Mesenchymal stem cell (in vitro differentiated cells and primary cell): ENCODE results near the gene PRRT1B.

ENCODE experiments used
- DNase-seq: peaks from one replicate; pipeline ENCODE4 v3.0.0-alpha.2; 2013
- H2AFZ ChIP-seq: one replicate; pipeline ENCODE4 v1.6.1; 2013; ENCODE audit warnings: low read depth, mild to moderate bottlenecking, control low read depth, inconsistent platforms, low read length, moderate library complexity
- H2AK5ac ChIP-seq: 2 replicates; pipeline ENCODE4 v1.6.1; 2013; ENCODE audit warnings: low read length, moderate library complexity, mild to moderate bottlenecking, inconsistent platforms; ENCODE audit not compliant: severe bottlenecking
- H2BK120ac ChIP-seq: one replicate; pipeline ENCODE4 v1.6.1; 2013; ENCODE audit warnings: low read depth, mild to moderate bottlenecking, inconsistent platforms, low read length, moderate library complexity
- H2BK12ac ChIP-seq, 2 experiments: one replicate each; pipeline ENCODE4 v1.6.1; 2013; ENCODE audit warnings: inconsistent platforms in 2 of 2, low read length in 2 of 2, mild to moderate bottlenecking in 2 of 2, moderate library complexity in 2 of 2, control low read depth in 1 of 2
- H2BK15ac ChIP-seq: one replicate; pipeline ENCODE4 v1.6.1; 2013; ENCODE audit warnings: mild to moderate bottlenecking, low read depth, inconsistent platforms; ENCODE audit not compliant: poor library complexity, severe bottlenecking
- H2BK5ac ChIP-seq: 2 replicates; pipeline ENCODE4 v1.6.1; 2013; ENCODE audit warnings: low read depth, mild to moderate bottlenecking, low read length, control low read depth, inconsistent platforms; ENCODE audit not compliant: poor library complexity, severe bottlenecking
- H3K14ac ChIP-seq, 2 experiments: one replicate each; pipeline ENCODE4 v1.6.1; 2013; ENCODE audit warnings: inconsistent platforms in 2 of 2, low read length in 2 of 2, control low read depth in 1 of 2, mild to moderate bottlenecking in 1 of 2, moderate library complexity in 1 of 2
- H3K18ac ChIP-seq, 2 experiments: one replicate each; pipeline ENCODE4 v1.6.1; 2013; ENCODE audit warnings: inconsistent platforms in 2 of 2, low read length in 2 of 2, control low read depth in 1 of 2, low read depth in 1 of 2, mild to moderate bottlenecking in 1 of 2
- H3K23ac ChIP-seq, 2 experiments: one replicate each; pipeline ENCODE4 v1.6.1; 2013; ENCODE audit warnings: inconsistent platforms in 2 of 2, low read length in 2 of 2, mild to moderate bottlenecking in 2 of 2, moderate library complexity in 2 of 2, control low read depth in 1 of 2
- H3K27ac ChIP-seq: 2 replicates; pipeline ENCODE4 v1.5.1; 2013; ENCODE audit warnings: mild to moderate bottlenecking, moderate library complexity, low read length, control low read depth, inconsistent platforms; ENCODE audit not compliant: poor library complexity, severe bottlenecking
- H3K27me3 ChIP-seq, 2 experiments: 2 replicates each; pipeline versions ENCODE4 v1.6.1 to v1.7.0; 2013; ENCODE audit warnings: low read length in 2 of 2, mild to moderate bottlenecking in 2 of 2, moderate library complexity in 2 of 2, control low read depth in 1 of 2, inconsistent platforms in 1 of 2; ENCODE audit not compliant: control insufficient read depth in 1 of 2, insufficient read depth in 1 of 2
- H3K36me3 ChIP-seq, 2 experiments: 2 replicates each; pipeline versions ENCODE4 v1.6.1 to v1.7.0; 2013; ENCODE audit warnings: low read length in 2 of 2, control low read depth in 1 of 2, inconsistent platforms in 1 of 2, low read depth in 1 of 2, mild to moderate bottlenecking in 1 of 2; ENCODE audit not compliant: insufficient read depth in 2 of 2, control insufficient read depth in 1 of 2
- H3K4ac ChIP-seq, 2 experiments: one replicate each; pipeline ENCODE4 v1.6.1; 2013; ENCODE audit warnings: inconsistent platforms in 2 of 2, low read length in 2 of 2, mild to moderate bottlenecking in 2 of 2, moderate library complexity in 2 of 2, control low read depth in 1 of 2, low read depth in 1 of 2
- H3K4me1 ChIP-seq: 2 replicates; pipeline ENCODE4 v1.6.1; 2013; ENCODE audit warnings: low read depth, low read length, control low read depth; ENCODE audit not compliant: control insufficient read depth, insufficient read depth
- H3K4me2 ChIP-seq: 2 replicates; pipeline ENCODE4 v1.6.1; 2013; ENCODE audit warnings: low read length, mild to moderate bottlenecking, inconsistent platforms; ENCODE audit not compliant: poor library complexity, severe bottlenecking
- H3K4me3 ChIP-seq, 2 experiments: 2 replicates each; pipeline versions ENCODE4 v1.5.1 to v1.7.0; 2013; ENCODE audit warnings: low read length in 2 of 2, mild to moderate bottlenecking in 2 of 2, control low read depth in 1 of 2, low read depth in 1 of 2; ENCODE audit not compliant: insufficient read depth in 1 of 2
- H3K79me1 ChIP-seq: replicated peaks from 2 replicates; pipeline ENCODE4 v1.6.1; 2013; ENCODE audit warnings: mild to moderate bottlenecking, control low read depth, low read length, inconsistent platforms; ENCODE audit not compliant: poor library complexity, severe bottlenecking
- H3K9ac ChIP-seq: 2 replicates; pipeline ENCODE4 v1.7.0; 2013; ENCODE audit warnings: mild to moderate bottlenecking, low read length, moderate library complexity
- H3K9me3 ChIP-seq: 2 replicates; pipeline ENCODE4 v1.7.0; 2013; ENCODE audit warnings: mild to moderate bottlenecking, low read length; ENCODE audit not compliant: control insufficient read depth
- H4K8ac ChIP-seq: one replicate; pipeline ENCODE4 v1.6.1; 2013; ENCODE audit warnings: inconsistent platforms, mild to moderate bottlenecking, low read length, moderate library complexity
- H4K91ac ChIP-seq: one replicate; pipeline ENCODE4 v1.6.1; 2013; ENCODE audit warnings: mild to moderate bottlenecking, low read length, inconsistent platforms
- WGBS: methylation state at CpG from one replicate; pipeline ENCODE4 v1.1.7; 2013; ENCODE audit warnings: mixed read lengths; 5-methylcytosine and 5-hydroxymethylcytosine counted together

Gene PRRT1B

DNA sequence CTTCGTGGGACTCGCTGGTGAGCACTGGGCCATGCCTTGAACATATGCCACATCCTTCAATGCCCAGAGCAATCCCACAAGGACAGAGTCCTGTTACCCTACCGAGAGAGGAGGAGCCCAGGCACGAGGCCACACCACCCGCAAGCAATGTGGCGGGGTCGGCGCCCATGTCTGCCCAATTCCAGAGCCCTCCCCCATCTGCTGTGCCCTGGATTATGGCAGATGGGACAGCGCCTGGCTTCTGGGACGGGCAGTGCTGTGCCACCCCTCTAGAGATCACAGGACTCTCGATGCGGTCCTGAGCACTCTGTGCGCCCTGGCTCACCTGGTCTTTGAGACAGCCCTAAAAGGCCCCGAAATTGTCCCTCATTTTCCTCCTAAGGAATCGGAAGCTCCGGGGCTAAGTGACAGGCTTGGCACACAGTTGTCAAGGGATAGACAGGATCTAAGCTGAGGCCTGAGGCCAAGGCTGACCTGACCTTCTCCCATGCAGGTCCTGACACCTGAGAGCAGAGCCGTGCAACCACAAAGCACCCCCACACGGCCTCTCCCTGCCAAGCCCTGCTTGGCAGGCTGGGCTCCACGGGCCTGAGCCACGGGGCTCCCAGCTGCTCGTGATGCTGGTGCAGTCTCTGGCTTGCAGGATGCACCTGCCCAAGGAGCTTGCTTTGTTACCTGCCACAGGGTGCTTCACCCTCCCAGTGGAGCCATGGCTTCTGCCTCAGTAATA lies 48.8 kb downstream of the PRRT1B start:
- H3K4me2 ChIP-seq: no peak overlapping the region
- no peak overlapping the region for H2BK15ac ChIP-seq
- no peak overlapping the region for H2BK12ac ChIP-seq
- H3K4me3 ChIP-seq: no peak overlapping the region
- no peak overlapping the region for H3K23ac ChIP-seq
- no peaks in the 10 kb centered on the region for H3K27me3 ChIP-seq
- H3K27ac ChIP-seq: no peak overlapping the region
- peaks cover 68 to 85% of the 10 kb centered on the region in 2 experiments for H3K36me3 ChIP-seq
- no peak overlapping the region for H2AK5ac ChIP-seq
- H3K9me3 ChIP-seq: no peaks in the 10 kb centered on the region
- no peak overlapping the region for H2AFZ ChIP-seq
- no peak overlapping the region for H3K14ac ChIP-seq
- no peak overlapping the region for H4K8ac ChIP-seq
- no peak overlapping the region for H3K9ac ChIP-seq
- no peaks in the 10 kb centered on the region for H3K79me1 ChIP-seq
- H2BK5ac ChIP-seq: no peak overlapping the region
- DNase-seq: no peak
- 96% methylated on average over 21 of the region's 21 CpGs for WGBS
- H3K4ac ChIP-seq: no peak overlapping the region
- H2BK120ac ChIP-seq: no peak overlapping the region
- no peak overlapping the region for H3K18ac ChIP-seq
- H3K4me1 ChIP-seq: peaks cover 22% of the 10 kb centered on the region
- no peak overlapping the region for H4K91ac ChIP-seq

DNA sequence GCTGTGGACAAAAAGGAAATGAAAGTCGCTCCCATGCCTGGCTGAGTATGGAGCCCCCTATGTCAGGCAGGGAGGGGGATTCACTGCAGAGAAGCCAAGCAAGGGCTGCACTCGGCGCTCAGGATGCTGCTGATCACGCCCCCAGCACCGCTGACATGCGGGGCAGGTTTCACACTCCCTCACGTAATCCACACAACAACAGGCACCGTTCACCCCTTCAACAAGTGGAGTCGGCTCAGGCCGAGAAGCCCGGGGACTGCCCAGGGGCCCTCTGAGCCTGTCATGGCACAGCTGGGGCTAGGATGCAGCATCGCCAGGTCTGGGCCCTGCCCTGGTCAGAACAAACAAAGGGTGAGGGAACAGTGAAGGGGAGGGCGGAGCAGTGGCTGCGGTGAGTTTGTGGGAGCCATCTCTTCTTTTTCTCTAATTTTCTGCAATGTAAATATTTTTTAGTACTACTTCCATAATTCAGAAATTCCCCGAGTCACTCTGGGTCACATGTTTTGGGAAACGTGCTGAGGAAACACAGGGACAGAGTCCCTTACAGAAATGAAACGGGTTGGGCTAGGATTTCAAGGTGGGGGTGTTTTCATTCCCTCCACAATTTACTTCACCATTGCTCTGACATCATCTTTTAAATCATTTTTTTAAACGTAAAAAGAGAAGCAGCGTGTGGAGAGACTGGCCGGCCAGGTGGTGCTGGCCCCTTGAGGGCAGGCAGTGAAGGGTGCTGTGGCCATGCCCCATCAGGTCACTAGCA lies 49.8 kb downstream of the PRRT1B start:
- Histone ChIP-seq H2AFZ (no peak overlapping the region), H3K79me1 (no peaks in the 10 kb centered on the region), H3K4ac (no peak overlapping the region), H3K27me3 (no peaks in the 10 kb centered on the region), H2AK5ac (no peak overlapping the region), H3K9me3 (no peaks in the 10 kb centered on the region), H4K8ac (no peak overlapping the region), H2BK5ac (no peak overlapping the region), H3K36me3 (peaks cover 58 to 81% of the 10 kb centered on the region in 2 experiments), H3K4me3 (no peak overlapping the region), H2BK120ac (no peak overlapping the region), H3K14ac (no peak overlapping the region), H2BK12ac (no peak overlapping the region), H3K4me2 (no peak overlapping the region), H4K91ac (no peak overlapping the region), H3K23ac (no peak overlapping the region), H3K9ac (no peak overlapping the region), H3K27ac (no peak overlapping the region), H2BK15ac (no peak overlapping the region), H3K4me1 (peaks cover 19% of the 10 kb centered on the region), H3K18ac (no peak overlapping the region)
- no peak for DNase-seq
- WGBS: 92% methylated on average over 16 of the region's 20 CpGs

DNA sequence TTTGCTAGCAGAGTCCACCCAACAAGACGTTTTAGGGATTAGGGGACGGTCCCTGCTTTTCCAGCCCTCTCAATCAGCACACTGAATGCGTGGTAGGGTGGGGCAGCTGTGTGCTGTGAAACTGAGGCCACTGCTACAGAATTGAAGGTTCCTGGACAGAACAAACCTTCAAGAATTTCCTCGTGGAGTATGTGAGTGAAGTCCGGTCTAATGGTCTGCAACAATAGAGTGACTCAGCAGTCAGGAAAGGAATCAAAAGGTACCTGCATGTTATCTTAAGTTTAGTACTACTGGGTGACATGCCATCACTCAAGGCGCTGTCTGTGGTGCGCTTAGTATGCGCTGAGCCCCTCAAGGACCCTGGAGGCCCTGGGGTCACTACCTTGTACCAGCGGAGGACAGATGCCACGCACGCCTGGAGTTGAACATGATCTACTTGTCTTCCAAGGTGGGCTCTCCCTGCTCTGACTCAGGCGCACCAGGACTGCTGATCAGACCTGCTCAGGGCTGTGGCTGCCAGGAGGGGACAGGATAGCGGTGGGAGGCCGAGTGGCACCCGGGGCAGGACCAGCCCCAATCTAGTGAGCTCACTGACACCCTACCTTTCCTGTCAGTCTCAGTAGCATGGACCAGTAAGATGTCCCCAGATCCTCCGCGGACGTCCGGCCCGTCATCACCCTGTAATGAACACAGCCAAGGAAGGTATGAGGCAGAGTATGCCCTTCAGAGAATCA lies 50.5 kb downstream of the PRRT1B start:
- Histone ChIP-seq H2BK120ac (no peak overlapping the region), H3K18ac (no peak overlapping the region), H3K4me3 (no peak overlapping the region), H2BK12ac (no peak overlapping the region), H3K14ac (no peak overlapping the region), H2BK5ac (no peak overlapping the region), H3K79me1 (no peaks in the 10 kb centered on the region), H3K4me2 (no peak overlapping the region), H2AFZ (no peak overlapping the region), H3K4ac (no peak overlapping the region), H3K27ac (no peak overlapping the region), H4K8ac (no peak overlapping the region), H3K27me3 (no peaks in the 10 kb centered on the region), H2BK15ac (no peak overlapping the region), H2AK5ac (no peak overlapping the region), H3K9ac (no peak overlapping the region), H4K91ac (no peak overlapping the region), H3K4me1 (peaks cover 19% of the 10 kb centered on the region), H3K23ac (no peak overlapping the region), H3K36me3 (peaks cover 50 to 80% of the 10 kb centered on the region in 2 experiments), H3K9me3 (no peaks in the 10 kb centered on the region)
- WGBS: 95% methylated on average over 20 of the region's 20 CpGs
- DNase-seq: no peak

DNA sequence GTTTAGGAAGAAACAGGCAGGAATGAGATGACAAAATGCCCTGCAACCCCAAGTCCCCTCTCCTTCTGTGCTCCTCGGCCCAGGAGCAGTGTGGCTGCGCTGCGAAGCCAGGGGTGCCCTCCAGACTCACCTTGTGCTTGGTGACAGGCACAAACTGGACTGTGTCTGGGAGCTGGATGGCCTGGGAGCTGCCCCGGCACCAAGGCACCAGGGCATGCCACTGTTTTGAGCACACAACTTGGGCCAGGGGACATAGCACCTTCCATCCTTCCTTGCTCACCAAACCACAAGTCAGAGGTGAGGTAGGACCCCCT lies 51.1 kb downstream of the PRRT1B start:
- Histone ChIP-seq H2BK12ac (no peak overlapping the region), H3K14ac (no peak overlapping the region), H3K36me3 (peaks cover 47 to 80% of the 10 kb centered on the region in 2 experiments), H3K18ac (no peak overlapping the region), H3K27me3 (no peaks in the 10 kb centered on the region), H2AFZ (no peak overlapping the region), H3K27ac (no peak overlapping the region), H3K23ac (no peak overlapping the region), H3K4me2 (no peak overlapping the region), H3K4ac (no peak overlapping the region), H3K4me1 (peaks cover 16% of the 10 kb centered on the region), H2AK5ac (no peak overlapping the region), H3K79me1 (no peaks in the 10 kb centered on the region), H2BK5ac (no peak overlapping the region), H2BK15ac (no peak overlapping the region), H3K4me3 (no peak overlapping the region), H3K9ac (no peak overlapping the region), H4K8ac (no peak overlapping the region), H3K9me3 (no peaks in the 10 kb centered on the region), H4K91ac (no peak overlapping the region), H2BK120ac (no peak overlapping the region)
- 99% methylated on average over 4 of the region's 4 CpGs for WGBS
- DNase-seq: no peak
